HFF-Myc (cell line): Measurements from ENCODE around the gene SLC7A4.

Experiments
- DNase-seq: peaks from one replicate; pipeline ENCODE4 v3.0.0-alpha.2; 2011; ENCODE audit warnings: low read depth; ENCODE audit errors: extremely low read depth
- H3K4me3 ChIP-seq: replicated peaks from 2 replicates; pipeline ENCODE4 v1.5.1; 2011; ENCODE audit warnings: low read depth, mild to moderate bottlenecking, control low read depth, low read length
- CTCF ChIP-seq: IDR thresholded peaks from 2 replicates; pipeline ENCODE4 v1.5.1; 2012; ENCODE audit warnings: mild to moderate bottlenecking, low read depth, low read length, control low read depth; ENCODE audit errors: missing control alignments

SLC7A4 gene

GRCh38 chr22:20996598-20997535, 35.5 kb downstream of the SLC7A4 start:
- DNase-seq = no peak
- TF ChIP-seq CTCF = no peak
- H3K4me3 ChIP-seq = no peak overlapping the region

DNA sequence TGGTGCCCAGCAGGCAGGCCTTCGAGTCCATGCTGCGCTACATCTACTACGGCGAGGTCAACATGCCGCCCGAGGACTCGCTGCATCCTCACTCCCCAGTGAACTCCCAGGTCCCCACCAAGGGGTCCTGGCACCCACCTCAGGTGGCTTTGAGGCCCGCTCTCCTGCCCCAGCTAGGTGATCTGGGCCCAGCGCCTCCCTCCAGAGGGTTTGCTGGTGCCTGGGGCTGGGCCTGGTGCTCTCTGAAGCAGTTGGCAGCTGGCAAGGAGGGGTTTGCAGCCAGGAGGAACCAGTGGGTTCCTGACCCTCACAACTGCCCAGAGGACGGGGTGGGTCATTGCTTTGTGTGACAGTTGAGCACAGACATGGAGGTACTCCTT, 36.3 kb downstream of the SLC7A4 start:
- no peak for DNase-seq
- no peak overlapping the region for H3K4me3 ChIP-seq
- TF ChIP-seq CTCF = no peak

DNA sequence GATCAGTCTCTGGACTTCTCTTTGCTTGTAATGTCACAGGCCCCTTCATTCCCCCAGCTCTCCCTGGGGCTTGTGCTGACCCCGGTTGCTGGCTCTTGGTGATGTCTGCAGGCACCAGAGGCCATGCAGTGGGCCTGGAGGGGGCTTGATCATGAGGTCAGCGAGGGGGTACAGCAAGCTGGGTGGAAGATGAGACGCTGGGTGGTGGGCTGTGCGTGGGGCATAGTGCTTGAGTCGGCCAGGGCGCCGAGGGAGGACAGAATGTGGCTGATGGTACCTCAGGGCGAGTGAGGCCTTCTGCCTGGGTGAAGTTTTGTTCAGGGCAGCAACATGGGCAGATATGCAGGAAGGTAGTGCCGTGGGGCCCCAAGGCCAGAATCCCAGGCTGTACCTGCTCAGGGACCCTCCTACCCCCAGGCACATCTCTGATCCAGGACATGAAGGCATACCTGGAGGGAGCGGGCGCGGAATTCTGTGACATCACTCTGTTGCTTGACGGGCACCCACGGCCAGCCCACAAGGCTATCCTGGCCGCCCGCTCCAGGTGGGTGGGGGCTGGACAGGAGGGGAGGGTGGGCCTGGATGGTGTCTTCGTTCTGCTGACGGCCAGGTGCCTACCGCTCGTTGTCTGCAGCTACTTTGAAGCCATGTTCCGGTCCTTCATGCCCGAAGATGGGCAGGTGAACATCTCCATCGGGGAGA, 36.9 kb downstream of the SLC7A4 start:
- no peak overlapping the region for H3K4me3 ChIP-seq
- DNase-seq = no peak
- no peak for TF ChIP-seq CTCF

DNA sequence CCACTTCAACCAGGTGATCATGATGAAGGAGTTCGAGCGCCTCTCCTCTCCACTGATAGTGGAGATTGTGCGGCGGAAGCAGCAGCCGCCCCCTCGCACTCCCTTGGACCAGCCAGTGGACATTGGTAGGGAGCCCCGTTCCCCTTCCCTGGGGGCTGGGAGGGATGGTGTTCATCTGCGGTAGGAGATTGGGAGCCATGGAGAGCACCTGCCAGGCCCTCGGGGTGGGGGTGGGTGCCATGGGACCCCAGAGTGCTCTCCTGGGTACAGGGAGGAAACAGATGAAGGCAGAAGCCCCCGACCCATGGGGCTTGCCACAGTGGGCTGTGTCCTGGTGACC, 37.5 kb downstream of the SLC7A4 start:
- H3K4me3 ChIP-seq = no peak overlapping the region
- no peak for DNase-seq
- TF ChIP-seq CTCF = no peak

GRCh38 chr22:20994128-20994901, 38.0 kb downstream of the SLC7A4 start:
- no peak for TF ChIP-seq CTCF
- no peak overlapping the region for H3K4me3 ChIP-seq
- no peak for DNase-seq

- no peak for TF ChIP-seq CTCF
- H3K4me3 ChIP-seq = no peak overlapping the region
- no peak for DNase-seq
These were observed 38.8 kb downstream of the SLC7A4 start for GRCh38 chr22:20993304-20994127.
